HG02759 (cell line): ENCODE results near the gene PDE2A.

ENCODE experiments used
- ATAC-seq: cut with Tn5 transposase; IDR thresholded peaks from one replicate; pipeline ENCODE4 v1.9.1; 2021; ENCODE audit warnings: mild to moderate bottlenecking, moderate library complexity; ENCODE audit not compliant: unreplicated experiment

PDE2A gene

GRCh38 chr11:72685560-72686480 lies 11.6 kb upstream of the PDE2A start:
- no peak for ATAC-seq

GRCh38 chr11:72684236-72684912 lies 10.2 kb upstream of the PDE2A start:
- no peak for ATAC-seq

GRCh38 chr11:72683782-72684200 lies 9.6 kb upstream of the PDE2A start:
- peak; percentile 57 for ATAC-seq

- no peak for ATAC-seq
Observed at GRCh38 chr11:72682858-72683243, 8.6 kb upstream of the PDE2A start.

- ATAC-seq = no peak
Observed at GRCh38 chr11:72682238-72682857, 8.1 kb upstream of the PDE2A start.

- ATAC-seq = no peak
Observed at GRCh38 chr11:72681226-72682153, 7.3 kb upstream of the PDE2A start.

- no peak for ATAC-seq
Observed at GRCh38 chr11:72680624-72681158, 6.5 kb upstream of the PDE2A start.

GRCh38 chr11:72679869-72680268 lies 5.6 kb upstream of the PDE2A start:
- ATAC-seq = no peak

GRCh38 chr11:72678524-72678923 lies 4.3 kb upstream of the PDE2A start:
- no peak for ATAC-seq

GRCh38 chr11:72676861-72677341 lies 2.7 kb upstream of the PDE2A start:
- no peak for ATAC-seq

- ATAC-seq = no peak
Observed at GRCh38 chr11:72675221-72675620, 999 bp upstream of the PDE2A start.

GRCh38 chr11:72673284-72673942 lies 809 bp downstream of the PDE2A start:
- no peak for ATAC-seq

- no peak for ATAC-seq
Observed at GRCh38 chr11:72672597-72673238, 1.5 kb downstream of the PDE2A start.

GRCh38 chr11:72671152-72672099 lies 2.8 kb downstream of the PDE2A start:
- no peak for ATAC-seq

GRCh38 chr11:72670041-72670440 lies 4.2 kb downstream of the PDE2A start:
- ATAC-seq = no peak

GRCh38 chr11:72669527-72669926 lies 4.7 kb downstream of the PDE2A start:
- ATAC-seq = no peak

GRCh38 chr11:72668629-72669347 lies 5.4 kb downstream of the PDE2A start:
- peak; percentile 83 for ATAC-seq
